Activated T-helper 17 cell treated with anti-CD3 and anti-CD28 coated beads, Interleukin-2, amount 50 U/mL, for 72 hours (primary cell): Measurements from ENCODE around the gene OR2AG2. TPM values are rescaled to one million over a fixed set of nuclear protein-coding genes. Genes with fewer than 3 reads are reported as not detected.
"Not testable (repeated sequence)": the region's sequence is repeated elsewhere in the genome, so short reads cannot be mapped to it uniquely, and the experiment has no call there.

Source experiments
- ATAC-seq: fragments of 150-1000 bp; cut with Tn5 transposase; replicated peaks from 2 replicates; pipeline ENCODE4 v1.10.0; 2021; ENCODE audit warnings: mild to moderate bottlenecking, moderate library complexity
- H3K27ac Mint-ChIP-seq: one replicate; pipeline ENCODE4 v1.8.0; 2022; ENCODE audit warnings: mixed read lengths
- H3K27me3 Mint-ChIP-seq: one replicate; pipeline ENCODE4 v1.8.0; 2022; ENCODE audit warnings: mixed read lengths
- H3K36me3 Mint-ChIP-seq: one replicate; pipeline ENCODE4 v1.8.0; 2022; ENCODE audit warnings: low read depth, mild to moderate bottlenecking, mixed read lengths
- H3K4me1 Mint-ChIP-seq: one replicate; pipeline ENCODE4 v1.8.0; 2022; ENCODE audit warnings: mixed read lengths
- H3K4me3 Mint-ChIP-seq: one replicate; pipeline ENCODE4 v1.8.0; 2022; ENCODE audit warnings: mild to moderate bottlenecking, mixed read lengths
- H3K9me3 Mint-ChIP-seq: one replicate; pipeline ENCODE4 v1.8.0; 2022; ENCODE audit warnings: mixed read lengths
- total RNA-seq, 2 donors: library from RNA; stranded (reverse); gene quantifications; one replicate each; pipeline ENCODE4 v1.2.3, GENCODE V29; 2022

OR2AG2 gene
- under 1 TPM in 1 of 2 donors, not detected in 1; 0.08 TPM for total RNA-seq

DNA sequence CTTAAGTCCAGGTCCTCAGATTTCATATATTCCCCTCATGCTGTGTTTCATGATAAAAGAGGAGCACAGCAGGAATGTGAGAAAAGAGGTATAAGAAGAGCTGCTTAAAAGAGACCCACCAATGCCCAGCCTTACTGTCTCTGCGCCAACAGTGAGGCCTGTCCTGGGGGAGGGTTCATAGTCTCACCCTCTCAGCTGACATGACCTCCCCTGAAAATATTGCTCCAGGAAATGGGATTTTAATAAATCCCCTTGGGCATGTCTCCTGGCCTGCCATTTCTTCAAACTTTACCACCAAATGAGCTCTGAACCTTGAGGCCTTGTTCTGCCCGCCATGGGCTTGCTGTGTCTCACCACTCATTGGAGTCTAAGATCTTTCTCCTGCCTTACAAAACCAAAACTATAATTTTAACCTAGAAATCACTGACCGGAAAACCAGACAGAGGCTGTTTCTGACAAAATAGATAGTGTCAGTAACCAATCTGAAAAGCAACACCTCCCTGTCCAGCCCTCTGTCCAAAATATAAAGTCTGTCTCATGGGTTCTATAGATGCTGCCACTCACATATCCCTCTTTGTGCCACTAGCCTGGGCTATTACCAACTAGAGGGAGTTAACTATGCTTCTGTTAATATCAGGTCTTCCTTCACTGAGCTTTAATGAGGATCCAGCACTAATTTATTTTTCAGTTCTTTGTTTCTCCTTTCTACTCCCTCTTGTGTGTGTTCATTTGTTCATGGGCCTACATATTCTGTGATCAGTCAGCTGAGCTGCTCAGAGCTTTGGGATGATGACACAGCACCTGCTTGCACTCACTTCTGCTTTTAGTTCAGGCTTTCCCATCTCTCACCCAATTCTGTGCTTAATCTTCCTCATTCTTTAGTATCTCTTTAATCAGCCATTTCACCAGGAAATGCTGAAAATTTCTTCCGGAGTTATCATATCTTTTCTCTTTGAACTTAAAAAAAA, at the start of gene OR2AG2:
TSS of gene OR2AG2 (minus strand) at position 51 of the 968 bp plus-strand sequence. CDS start 3,019 bp downstream, outside the sequence.
- no peak for ATAC-seq
- Mint-ChIP-seq H3K4me1 (no peaks in the 10 kb centered on the region), H3K4me3 (no peak within 1 kb of the TSS), H3K27ac (no peak within 1 kb of the TSS), H3K9me3 (no peaks in the 10 kb centered on the region), H3K27me3 (no peaks in the 10 kb centered on the region), H3K36me3 (no peaks in the 10 kb centered on the region)

GRCh38 chr11:6818967-6819366, 47.2 kb upstream of the OR2AG2 start:
- H3K4me3 Mint-ChIP-seq, result no peak overlapping the region
- H3K36me3 Mint-ChIP-seq, result no peaks in the 10 kb centered on the region

DNA sequence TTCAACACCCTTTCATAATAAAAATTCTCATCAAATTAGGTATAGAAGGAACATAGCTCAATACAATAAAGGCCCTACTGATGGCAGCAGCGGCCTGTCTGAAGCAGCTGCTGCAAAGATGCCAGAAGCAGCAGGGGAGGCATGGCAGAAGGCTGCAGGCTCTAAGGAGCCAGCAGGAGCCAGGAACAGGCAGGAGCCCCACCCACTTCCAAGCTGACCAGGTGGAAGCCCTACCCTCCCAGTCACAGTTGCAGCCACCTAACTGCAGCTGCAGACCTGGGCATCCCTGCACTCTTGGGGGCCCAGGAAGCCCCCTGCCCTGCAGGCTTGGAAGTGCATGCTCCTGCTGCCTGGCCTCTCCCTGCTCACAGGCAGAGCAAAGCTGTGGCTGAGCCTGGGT, 45.9 kb upstream of the OR2AG2 start:
- peaks cover 5% of the 10 kb centered on the region for H3K9me3 Mint-ChIP-seq
- no peak overlapping the region for H3K27ac Mint-ChIP-seq
- ATAC-seq, result no peak
- no peaks in the 10 kb centered on the region for H3K36me3 Mint-ChIP-seq
- H3K4me1 Mint-ChIP-seq, result no peaks in the 10 kb centered on the region
- peaks cover 24% of the 10 kb centered on the region for H3K27me3 Mint-ChIP-seq
- no peak overlapping the region for H3K4me3 Mint-ChIP-seq

More at GRCh38 chr11:6818967-6819366, 47.2 kb upstream of the OR2AG2 start:
- H3K9me3 Mint-ChIP-seq, result peaks cover 5% of the 10 kb centered on the region
- H3K4me1 Mint-ChIP-seq, result no peaks in the 10 kb centered on the region
- peaks cover 22% of the 10 kb centered on the region for H3K27me3 Mint-ChIP-seq
- no peak overlapping the region for H3K27ac Mint-ChIP-seq
- ATAC-seq, result no peak

DNA sequence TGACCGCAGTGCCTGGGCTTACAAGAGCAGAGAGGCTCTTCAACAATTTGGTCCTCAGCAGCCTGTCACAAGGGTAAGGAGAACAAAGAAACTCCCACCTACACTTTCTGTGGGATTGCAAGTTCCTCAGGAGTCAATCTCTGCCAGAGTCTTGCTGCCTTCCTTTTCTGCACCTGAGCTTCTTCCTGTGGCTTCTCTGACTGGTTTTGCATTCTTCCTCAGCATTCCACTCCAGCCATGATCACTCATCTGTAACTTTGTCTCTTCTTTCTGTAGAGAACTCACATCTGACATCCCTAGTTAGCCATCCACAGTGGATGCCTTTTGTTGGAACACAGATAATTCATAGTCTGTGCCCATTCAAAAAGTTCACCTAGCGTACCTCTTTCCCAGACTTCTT, 41.9 kb upstream of the OR2AG2 start:
- no peak for ATAC-seq
- Mint-ChIP-seq H3K27me3 (peaks cover 26% of the 10 kb centered on the region), H3K36me3 (no peaks in the 10 kb centered on the region), H3K4me3 (no peak overlapping the region), H3K9me3 (no peaks in the 10 kb centered on the region), H3K27ac (no peak overlapping the region), H3K4me1 (peaks cover 5% of the 10 kb centered on the region)

DNA sequence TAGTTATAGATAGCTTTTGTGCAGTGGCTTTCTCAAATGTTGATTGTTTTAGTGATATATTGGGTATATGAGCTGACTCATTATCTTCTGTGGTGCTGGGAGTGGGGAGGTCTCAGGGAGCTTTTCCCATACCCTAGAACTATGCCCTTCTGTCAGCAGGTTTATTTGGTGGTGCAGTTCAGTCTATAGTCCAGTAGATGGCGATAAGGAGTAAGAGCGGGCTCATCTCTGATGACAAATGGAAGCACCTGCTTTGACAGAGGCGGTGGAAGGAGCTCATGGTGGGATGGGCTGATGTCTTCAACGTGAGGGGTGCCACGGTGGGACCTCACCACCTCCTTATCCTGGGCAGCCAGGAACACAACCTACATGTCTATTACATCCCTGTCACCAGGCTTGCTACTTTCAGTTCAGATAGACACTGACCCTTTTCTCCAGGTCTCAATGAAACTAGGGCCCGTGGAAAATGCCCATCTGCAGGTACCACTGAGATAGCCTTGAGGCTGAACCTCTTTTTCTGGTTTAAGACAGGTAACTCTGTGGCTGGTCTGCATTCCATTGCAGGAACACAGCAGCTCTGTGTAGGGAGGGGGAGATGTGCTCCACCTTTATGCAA, 40.7 kb upstream of the OR2AG2 start:
- peak; percentile 60 for ATAC-seq
- no peaks in the 10 kb centered on the region for H3K36me3 Mint-ChIP-seq
- H3K4me3 Mint-ChIP-seq, result no peak overlapping the region
- no peak overlapping the region for H3K27ac Mint-ChIP-seq
- H3K9me3 Mint-ChIP-seq, result no peaks in the 10 kb centered on the region
- H3K27me3 Mint-ChIP-seq, result peaks cover 38% of the 10 kb centered on the region
- peaks cover 5% of the 10 kb centered on the region for H3K4me1 Mint-ChIP-seq

- not testable (repeated sequence) for H3K27me3 Mint-ChIP-seq, H3K36me3 Mint-ChIP-seq, ATAC-seq, H3K27ac Mint-ChIP-seq, H3K4me3 Mint-ChIP-seq, H3K4me1 Mint-ChIP-seq
- H3K9me3 Mint-ChIP-seq, result peaks cover 11% of the 10 kb centered on the region
Observed at GRCh38 chr11:6801075-6801474, 29.3 kb upstream of the OR2AG2 start.

DNA sequence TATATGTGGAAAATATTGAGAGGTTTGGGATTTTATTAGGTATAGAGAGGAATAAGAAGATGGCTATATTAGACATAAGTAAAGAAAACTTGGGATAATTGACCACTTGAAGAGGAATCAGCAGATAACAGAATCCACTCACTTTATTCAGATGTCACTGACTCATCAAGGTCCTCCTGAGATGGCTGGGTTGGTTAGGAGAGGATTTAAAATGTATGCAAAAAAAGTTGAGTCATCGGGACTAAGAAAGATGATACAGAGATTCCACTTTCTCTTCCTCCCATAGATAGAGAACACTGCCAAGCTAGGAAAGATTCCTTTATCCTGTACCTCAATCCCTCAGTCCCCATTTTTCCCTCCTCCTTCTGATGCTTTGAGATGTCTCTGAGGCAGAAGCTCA, 27.6 kb upstream of the OR2AG2 start, which contains the start of gene OR6A2:
TSS of gene OR6A2 (minus strand) at position 288 of the 400 bp plus-strand sequence. CDS start 3,981 bp downstream, outside the sequence.
- ATAC-seq, result peak; percentile 56

GRCh38 chr11:6794639-6795038, 22.9 kb upstream of the OR2AG2 start:
- Mint-ChIP-seq H3K4me1 (no peaks in the 10 kb centered on the region), H3K4me3 (no peak overlapping the region), H3K27ac (no peak overlapping the region), H3K36me3 (no peaks in the 10 kb centered on the region), H3K27me3 (peaks cover 1% of the 10 kb centered on the region), H3K9me3 (no peaks in the 10 kb centered on the region)
- no peak for ATAC-seq

More for the DNA sequence above, 27.6 kb upstream of the OR2AG2 start, which contains the start of gene OR6A2:
- Mint-ChIP-seq H3K27me3 (peaks cover 6% of the 10 kb centered on the region), H3K9me3 (peaks cover 11% of the 10 kb centered on the region), H3K4me1 (no peaks in the 10 kb centered on the region), H3K36me3 (no peaks in the 10 kb centered on the region), H3K4me3 (no peak within 1 kb of the TSS), H3K27ac (no peak within 1 kb of the TSS)

DNA sequence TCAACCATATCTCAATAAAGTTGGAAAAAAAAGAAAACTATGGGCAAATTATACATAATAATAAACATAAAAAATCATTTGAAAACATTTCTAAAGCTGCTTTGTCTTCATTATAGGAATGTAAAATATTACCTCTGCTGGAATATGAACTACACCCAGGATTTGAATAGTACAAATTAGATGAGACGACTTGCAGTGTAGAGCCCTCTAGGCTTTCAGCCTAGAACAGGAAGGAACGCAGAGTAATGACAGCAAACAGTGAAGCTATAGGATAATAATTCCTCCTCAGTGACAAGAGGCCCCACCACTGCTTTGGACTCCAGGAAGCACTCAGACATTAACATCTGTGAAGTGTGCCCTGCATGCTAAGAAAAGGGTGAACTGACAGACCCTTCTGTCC, 18.8 kb upstream of the OR2AG2 start:
- H3K27ac Mint-ChIP-seq, result no peak overlapping the region
- peaks cover 26% of the 10 kb centered on the region for H3K27me3 Mint-ChIP-seq
- no peaks in the 10 kb centered on the region for H3K9me3 Mint-ChIP-seq

DNA sequence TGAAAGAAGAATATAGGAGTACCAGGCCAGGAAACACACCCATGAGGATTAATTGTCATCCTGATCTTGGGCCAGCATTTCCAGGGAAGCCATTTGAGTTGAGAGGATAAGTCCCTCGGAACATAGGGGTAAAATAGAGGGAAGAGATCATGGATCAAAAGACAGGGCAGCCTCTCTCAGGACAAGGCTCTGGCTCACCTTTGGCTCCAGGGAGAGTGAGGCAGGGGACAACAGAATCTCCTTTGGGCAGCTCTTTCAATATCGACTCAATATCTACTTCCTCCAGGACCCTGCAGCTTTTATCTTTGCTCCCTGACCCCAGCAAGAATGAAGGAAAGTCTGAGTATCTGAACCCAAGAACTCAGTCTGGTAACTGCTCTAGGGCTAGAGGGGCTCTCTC, 10.9 kb upstream of the OR2AG2 start, which contains the start of gene OR2AG1:
TSS of gene OR2AG1 (plus strand) at position 301 of the 400 bp plus-strand sequence. CDS start 2,018 bp downstream, outside the sequence.
- Mint-ChIP-seq H3K36me3 (no peaks in the 10 kb centered on the region), H3K4me3 (no peak within 1 kb of the TSS), H3K9me3 (no peaks in the 10 kb centered on the region)

More for the DNA sequence above, 18.8 kb upstream of the OR2AG2 start:
- H3K4me1 Mint-ChIP-seq, result no peaks in the 10 kb centered on the region
- ATAC-seq, result no peak
- H3K36me3 Mint-ChIP-seq, result no peaks in the 10 kb centered on the region
- H3K4me3 Mint-ChIP-seq, result no peak overlapping the region

GRCh38 chr11:6780829-6781228, 9.1 kb upstream of the OR2AG2 start:
- Mint-ChIP-seq H3K9me3 (no peaks in the 10 kb centered on the region), H3K4me3 (no peak overlapping the region), H3K27ac (no peak overlapping the region), H3K4me1 (no peaks in the 10 kb centered on the region), H3K27me3 (peaks cover 23% of the 10 kb centered on the region), H3K36me3 (no peaks in the 10 kb centered on the region)
- no peak for ATAC-seq

More for the DNA sequence above, 10.9 kb upstream of the OR2AG2 start, which contains the start of gene OR2AG1:
- H3K4me1 Mint-ChIP-seq, result no peaks in the 10 kb centered on the region
- H3K27me3 Mint-ChIP-seq, result peaks cover 36% of the 10 kb centered on the region
- no peak within 1 kb of the TSS for H3K27ac Mint-ChIP-seq
- no peak for ATAC-seq

- Mint-ChIP-seq H3K4me3 (no peak overlapping the region), H3K27me3 (peaks cover 15% of the 10 kb centered on the region), H3K9me3 (no peaks in the 10 kb centered on the region), H3K36me3 (no peaks in the 10 kb centered on the region), H3K27ac (no peak overlapping the region), H3K4me1 (no peaks in the 10 kb centered on the region)
- ATAC-seq, result no peak
Observed at GRCh38 chr11:6778518-6778917, 6.7 kb upstream of the OR2AG2 start.

DNA sequence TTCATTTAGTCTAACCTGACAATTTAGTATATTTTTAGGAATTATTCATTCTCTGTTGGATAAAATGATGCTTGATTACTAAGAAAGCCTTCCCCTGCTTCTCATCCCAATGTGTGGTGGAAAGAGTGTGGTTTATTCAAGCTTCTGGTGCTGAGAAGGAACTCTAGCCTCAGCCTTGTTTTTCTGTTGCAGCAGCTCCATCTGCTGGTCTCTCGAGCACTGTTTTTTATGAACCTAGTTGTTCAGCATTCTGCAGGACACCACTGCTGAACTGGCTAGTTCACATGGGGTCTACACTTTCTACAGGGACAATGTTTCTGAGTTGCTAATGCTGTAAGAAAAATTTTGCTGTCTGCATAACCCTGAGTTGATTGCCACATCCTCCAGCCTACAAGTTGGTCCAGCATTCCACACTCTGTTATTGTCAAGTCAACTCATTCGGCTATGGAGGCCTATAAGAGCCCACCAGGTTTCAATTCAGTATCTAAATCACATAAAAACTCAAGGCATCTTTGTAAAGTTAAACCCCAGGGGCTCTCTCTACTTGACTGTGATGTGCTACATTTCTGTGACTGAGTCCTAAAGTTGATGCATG, 14.3 kb downstream of the OR2AG2 start:
- H3K36me3 Mint-ChIP-seq, result no peaks in the 10 kb centered on the region
- peaks cover 14% of the 10 kb centered on the region for H3K4me1 Mint-ChIP-seq
- no peak overlapping the region for H3K4me3 Mint-ChIP-seq
- ATAC-seq, result peak; percentile 84
- no peak overlapping the region for H3K27ac Mint-ChIP-seq
- peaks cover 5% of the 10 kb centered on the region for H3K27me3 Mint-ChIP-seq
- H3K9me3 Mint-ChIP-seq, result no peaks in the 10 kb centered on the region

- Mint-ChIP-seq H3K27ac (no peak overlapping the region), H3K27me3 (no peaks in the 10 kb centered on the region), H3K36me3 (no peaks in the 10 kb centered on the region), H3K9me3 (no peaks in the 10 kb centered on the region), H3K4me3 (no peak overlapping the region), H3K4me1 (peaks cover 14% of the 10 kb centered on the region)
- ATAC-seq, result no peak
Observed at GRCh38 chr11:6755953-6756347, 15.8 kb downstream of the OR2AG2 start.
